ENCODE data around the gene NSMCE4A.

- TF ChIP-seq POLR2A (IDR thresholded peaks at IDR 0.05) (no peak), CTCF (IDR thresholded peaks at IDR 0.05) (no peak)
These were observed 25.6 kb downstream of the NSMCE4A start for GRCh38 chr10:121949451-121949850.

Measured in body of pancreas (tissue), 4 donors.